Fibroblast of lung (primary cell): ENCODE measurements around the gene PSD4. TPM values are rescaled to one million over a fixed set of nuclear protein-coding genes. Genes with fewer than 3 reads are reported as not detected.

ENCODE experiments used
- DNase-seq, 2 donors: peaks; one replicate each; pipeline versions ENCODE4 v3.0.0 to v3.0.0-alpha.2; 2010; ENCODE audit warnings: low read depth in 2 of 2
- H2AFZ ChIP-seq: 2 replicates; pipeline ENCODE4 v1.5.1; 2012; ENCODE audit warnings: low read length, control low read depth, inconsistent platforms
- H3K27ac ChIP-seq: 2 replicates; pipeline ENCODE4 v1.5.1; 2011; ENCODE audit warnings: low read length, control low read depth; ENCODE audit not compliant: insufficient read depth
- H3K27me3 ChIP-seq: 2 replicates; pipeline ENCODE4 v1.5.1; 2011; ENCODE audit warnings: mild to moderate bottlenecking, low read length; ENCODE audit not compliant: control insufficient read depth, insufficient read depth
- H3K36me3 ChIP-seq: 2 replicates; pipeline ENCODE4 v1.5.1; 2011; ENCODE audit warnings: low read length; ENCODE audit not compliant: control insufficient read depth, insufficient read depth
- H3K4me1 ChIP-seq: 2 replicates; pipeline ENCODE4 v1.5.1; 2011; ENCODE audit warnings: low read length; ENCODE audit not compliant: control insufficient read depth, insufficient read depth; ENCODE audit errors: extremely low read depth
- H3K4me2 ChIP-seq: 2 replicates; pipeline ENCODE4 v1.5.1; 2011; ENCODE audit warnings: low read length, control low read depth; ENCODE audit not compliant: insufficient read depth; ENCODE audit errors: extremely low read depth
- H3K4me3 ChIP-seq, 4 experiments: fragments of 200-600 bp in 1 of 4; sonication (generic) in 1 of 4; replicated peaks in 1 of 4; 2 replicates each; pipeline ENCODE4 v1.5.1; 2011 to 2016; ENCODE audit warnings: low read length in 4 of 4, low read depth in 3 of 4, mild to moderate bottlenecking in 3 of 4, control low read depth in 2 of 4, inconsistent platforms in 1 of 4, mixed read lengths in 1 of 4; ENCODE audit not compliant: insufficient read depth in 1 of 4; ENCODE audit errors: control extremely low read depth in 1 of 4
- H3K79me2 ChIP-seq: 2 replicates; pipeline ENCODE4 v1.5.1; 2012; ENCODE audit warnings: mild to moderate bottlenecking, low read length, inconsistent platforms; ENCODE audit not compliant: control insufficient read depth, insufficient read depth
- H3K9ac ChIP-seq: 2 replicates; pipeline ENCODE4 v1.5.1; 2011; ENCODE audit warnings: mild to moderate bottlenecking, low read length, control low read depth; ENCODE audit not compliant: insufficient read depth
- H3K9me3 ChIP-seq: 2 replicates; pipeline ENCODE4 v1.5.1; 2012; ENCODE audit warnings: low read depth, low read length; ENCODE audit not compliant: control insufficient read depth, insufficient read depth
- H4K20me1 ChIP-seq: 2 replicates; pipeline ENCODE4 v1.5.1; 2011; ENCODE audit warnings: low read length; ENCODE audit not compliant: control insufficient read depth, insufficient read depth; ENCODE audit errors: extremely low read depth
- EZH2 ChIP-seq: IDR thresholded peaks from 2 replicates; pipeline ENCODE4 v1.5.1; 2012; ENCODE audit warnings: low read length, control low read depth, mild to moderate bottlenecking; ENCODE audit errors: missing control alignments
- polyA plus RNA-seq, 2 donors: library from polyadenylated mRNA; depleted of rRNA in 1 of 2; stranded (reverse) in 1 of 2; unstranded in 1 of 2; fragments of >200 nt; gene quantifications; 2 replicates each; pipeline ENCODE4 v1.2.1, GENCODE V29; 2011 to 2012; ENCODE audit warnings: missing spikeins in 1 of 2
- total RNA-seq: library from RNA; depleted of rRNA; stranded (reverse); fragments of >200 nt; gene quantifications from 2 replicates; pipeline ENCODE4 v1.2.1, GENCODE V29; 2014
- TF ChIP-seq, protein P1 (sequence below), 2 donors: IDR thresholded peaks in 1 of 2; conservative IDR thresholded peaks in 1 of 2; 1 replicate in 1 of 2; 2 replicates in 1 of 2; pipeline ENCODE4 v1.5.1; 2011 to 2012; ENCODE audit warnings: low read length in 2 of 2, control low read depth in 1 of 2, inconsistent platforms in 1 of 2, low read depth in 1 of 2, mild to moderate bottlenecking in 1 of 2

PSD4 gene
- total and polyA plus RNA-seq, 2 donors (not counting 1 experiment from before 2014, with no cell fraction given): 1.0 to 6.1 TPM

- Histone ChIP-seq H3K9me3 (no peaks in the 10 kb centered on the region), H3K36me3 (no peaks in the 10 kb centered on the region), H4K20me1 (no peaks in the 10 kb centered on the region), H3K27ac (no peak overlapping the region), H3K4me3 (no peak overlapping the region), H3K27me3 (peaks cover 2% of the 10 kb centered on the region), H3K4me1 (peaks cover 12% of the 10 kb centered on the region), H3K4me2 (no peak overlapping the region), H3K9ac (no peak overlapping the region), H2AFZ (no peak overlapping the region), H3K79me2 (no peaks in the 10 kb centered on the region)
- DNase-seq: no peak
- TF ChIP-seq, protein P1, sequence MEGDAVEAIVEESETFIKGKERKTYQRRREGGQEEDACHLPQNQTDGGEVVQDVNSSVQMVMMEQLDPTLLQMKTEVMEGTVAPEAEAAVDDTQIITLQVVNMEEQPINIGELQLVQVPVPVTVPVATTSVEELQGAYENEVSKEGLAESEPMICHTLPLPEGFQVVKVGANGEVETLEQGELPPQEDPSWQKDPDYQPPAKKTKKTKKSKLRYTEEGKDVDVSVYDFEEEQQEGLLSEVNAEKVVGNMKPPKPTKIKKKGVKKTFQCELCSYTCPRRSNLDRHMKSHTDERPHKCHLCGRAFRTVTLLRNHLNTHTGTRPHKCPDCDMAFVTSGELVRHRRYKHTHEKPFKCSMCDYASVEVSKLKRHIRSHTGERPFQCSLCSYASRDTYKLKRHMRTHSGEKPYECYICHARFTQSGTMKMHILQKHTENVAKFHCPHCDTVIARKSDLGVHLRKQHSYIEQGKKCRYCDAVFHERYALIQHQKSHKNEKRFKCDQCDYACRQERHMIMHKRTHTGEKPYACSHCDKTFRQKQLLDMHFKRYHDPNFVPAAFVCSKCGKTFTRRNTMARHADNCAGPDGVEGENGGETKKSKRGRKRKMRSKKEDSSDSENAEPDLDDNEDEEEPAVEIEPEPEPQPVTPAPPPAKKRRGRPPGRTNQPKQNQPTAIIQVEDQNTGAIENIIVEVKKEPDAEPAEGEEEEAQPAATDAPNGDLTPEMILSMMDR (conservative IDR thresholded peaks at IDR 0.05 in 1 of 2, IDR thresholded peaks at IDR 0.05 in 1 of 2; ENCODE audit: low read depth in 1 of 2, low read length in 2 of 2): no peak
- TF ChIP-seq EZH2: no peak
Observed at GRCh38 chr2:113220970-113221708, 47.4 kb downstream of the PSD4 start.

- no peak overlapping the region for H2AFZ ChIP-seq
- H3K27me3 ChIP-seq: peaks cover 2% of the 10 kb centered on the region
- TF ChIP-seq EZH2: no peak
- TF ChIP-seq, protein P1 (conservative IDR thresholded peaks at IDR 0.05 in 1 of 2, IDR thresholded peaks at IDR 0.05 in 1 of 2; ENCODE audit: low read depth in 1 of 2, low read length in 2 of 2): no peak
- DNase-seq: no peak
- H3K4me1 ChIP-seq: peaks cover 12% of the 10 kb centered on the region
- H3K9ac ChIP-seq: no peak overlapping the region
- no peak overlapping the region for H3K4me2 ChIP-seq
- H3K4me3 ChIP-seq: no peak overlapping the region
- H3K9me3 ChIP-seq: no peaks in the 10 kb centered on the region
- H3K79me2 ChIP-seq: no peaks in the 10 kb centered on the region
- no peaks in the 10 kb centered on the region for H3K36me3 ChIP-seq
- no peak overlapping the region for H3K27ac ChIP-seq
- H4K20me1 ChIP-seq: no peaks in the 10 kb centered on the region
Observed at GRCh38 chr2:113221846-113222245, 48.1 kb downstream of the PSD4 start.

DNA sequence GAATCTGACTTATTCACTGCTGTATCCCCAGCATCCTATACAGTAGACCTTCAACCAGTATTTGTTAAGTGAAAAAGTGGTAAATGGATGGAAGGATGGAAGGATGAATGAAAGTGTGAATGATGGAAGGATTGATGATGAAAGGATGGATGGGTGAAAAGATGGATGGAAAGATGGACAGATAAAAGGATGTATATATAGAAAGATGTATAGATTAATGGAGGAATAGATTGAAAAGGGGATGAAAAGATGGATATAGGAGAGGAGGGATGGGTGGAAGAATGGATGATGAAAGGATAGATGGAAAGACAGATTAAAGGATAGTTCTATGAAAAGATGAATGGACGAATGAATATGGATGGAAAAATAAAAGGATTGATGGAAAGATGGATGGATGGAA, 50.0 kb downstream of the PSD4 start:
- H3K4me2 ChIP-seq: no peak overlapping the region
- H3K4me3 ChIP-seq: no peak overlapping the region
- H3K27me3 ChIP-seq: peaks cover 2% of the 10 kb centered on the region
- no peak for DNase-seq
- H3K79me2 ChIP-seq: no peaks in the 10 kb centered on the region
- H3K36me3 ChIP-seq: no peaks in the 10 kb centered on the region
- no peak overlapping the region for H3K9ac ChIP-seq
- TF ChIP-seq EZH2: no peak
- TF ChIP-seq, protein P1 (conservative IDR thresholded peaks at IDR 0.05 in 1 of 2, IDR thresholded peaks at IDR 0.05 in 1 of 2; ENCODE audit: low read depth in 1 of 2, low read length in 2 of 2): no peak
- no peak overlapping the region for H2AFZ ChIP-seq
- no peaks in the 10 kb centered on the region for H3K9me3 ChIP-seq
- H3K4me1 ChIP-seq: peaks cover 5% of the 10 kb centered on the region
- H4K20me1 ChIP-seq: no peaks in the 10 kb centered on the region
- H3K27ac ChIP-seq: no peak overlapping the region
